SK-N-SH treated with all-trans-retinoic acid at 6 μM for 48 hours (cell line): ENCODE data around the gene RXRG.

Source experiments
- ATAC-seq: fragments of 200-7000 bp; cut with Tn5 transposase; 3 replicates; pipeline ENCODE4 v1.9.1; 2020; ENCODE audit warnings: mild to moderate bottlenecking, moderate library complexity
- BACH2 ChIP-seq: fragments of 250-450 bp; sonication (Bioruptor Pico); IDR thresholded peaks from 2 replicates; pipeline ENCODE4 v1.9.0; 2021; ENCODE audit warnings: mild to moderate bottlenecking, borderline replicate concordance
- CREB5 ChIP-seq: fragments of 250-450 bp; sonication (Bioruptor Pico); IDR thresholded peaks from 2 replicates; pipeline ENCODE4 v1.5.1; 2020; ENCODE audit warnings: low read depth, mild to moderate bottlenecking, moderate library complexity
- CSDC2 ChIP-seq: fragments of 250-450 bp; sonication (Bioruptor Pico); IDR thresholded peaks from 2 replicates; pipeline ENCODE4 v1.5.0; 2020; ENCODE audit warnings: mild to moderate bottlenecking, moderate library complexity
- CSRNP3 ChIP-seq: fragments of 250-450 bp; sonication (Bioruptor Pico); IDR thresholded peaks from 2 replicates; pipeline ENCODE4 v1.5.1; 2021; ENCODE audit warnings: mild to moderate bottlenecking, moderate library complexity
- ESRRG ChIP-seq: fragments of 250-450 bp; sonication (Bioruptor Pico); IDR thresholded peaks from 2 replicates; pipeline ENCODE4 v1.6.1; 2021; ENCODE audit warnings: mild to moderate bottlenecking
- GLIS3 ChIP-seq: fragments of 250-450 bp; sonication (Bioruptor Pico); IDR thresholded peaks from 2 replicates; pipeline ENCODE4 v1.5.0; 2020; ENCODE audit warnings: mild to moderate bottlenecking, moderate library complexity
- ISL1 ChIP-seq: fragments of 250-450 bp; sonication (Bioruptor Pico); IDR thresholded peaks from 2 replicates; pipeline ENCODE4 v2.1.2; 2022; ENCODE audit warnings: mild to moderate bottlenecking, moderate library complexity
- OSR1 ChIP-seq: fragments of 250-450 bp; sonication (Bioruptor Pico); IDR thresholded peaks from 2 replicates; pipeline ENCODE4 v1.8.0; 2022; ENCODE audit warnings: moderate library complexity, mild to moderate bottlenecking, inconsistent platforms
- PATZ1 ChIP-seq: fragments of 250-450 bp; sonication (Bioruptor Pico); IDR thresholded peaks from 2 replicates; pipeline ENCODE4 v1.8.0; 2020; ENCODE audit warnings: mild to moderate bottlenecking, moderate library complexity, borderline replicate concordance
- PPARA ChIP-seq: fragments of 250-450 bp; sonication (Bioruptor Pico); IDR thresholded peaks from 2 replicates; pipeline ENCODE4 v1.5.0; 2020; ENCODE audit warnings: mild to moderate bottlenecking, borderline replicate concordance
- RARB ChIP-seq: fragments of 250-450 bp; sonication (Bioruptor Pico); IDR thresholded peaks from 2 replicates; pipeline ENCODE4 v1.8.0; 2021; ENCODE audit warnings: mild to moderate bottlenecking, moderate library complexity
- SNAI2 ChIP-seq: fragments of 250-450 bp; sonication (Bioruptor Pico); IDR thresholded peaks from 2 replicates; pipeline ENCODE4 v1.5.0; 2020; ENCODE audit warnings: mild to moderate bottlenecking, moderate library complexity
- TSHZ2 ChIP-seq: fragments of 250-450 bp; sonication (Bioruptor Pico); IDR thresholded peaks from 2 replicates; pipeline ENCODE4 v1.5.0; 2020; ENCODE audit warnings: mild to moderate bottlenecking, moderate library complexity
- ZC3H10 ChIP-seq: fragments of 250-450 bp; sonication (Bioruptor Pico); IDR thresholded peaks from 2 replicates; pipeline ENCODE4 v1.5.1; 2021; ENCODE audit warnings: mild to moderate bottlenecking, moderate library complexity
- ZFP3 ChIP-seq: fragments of 250-450 bp; sonication (Bioruptor Pico); IDR thresholded peaks from 2 replicates; pipeline ENCODE4 v1.5.0; 2020; ENCODE audit warnings: mild to moderate bottlenecking, moderate library complexity
- ZFP30 ChIP-seq: fragments of 450-650 bp; formaldehyde crosslinking; IDR thresholded peaks from 2 replicates; pipeline ENCODE4 v1.5.0; 2022; ENCODE audit warnings: mild to moderate bottlenecking, moderate library complexity
- ZNF565 ChIP-seq: fragments of 450-650 bp; formaldehyde crosslinking; conservative IDR thresholded peaks from 2 replicates; pipeline ENCODE4 v1.5.0; 2020; ENCODE audit warnings: low read depth, mild to moderate bottlenecking, moderate library complexity
- ZNF70 ChIP-seq: fragments of 450-650 bp; formaldehyde crosslinking; IDR thresholded peaks from 2 replicates; pipeline ENCODE4 v1.5.0; 2020; ENCODE audit warnings: mild to moderate bottlenecking, moderate library complexity

RXRG gene

GRCh38 chr1:165444897-165445370, at the start of gene RXRG:
Gene RXRG, minus strand, starts transcription at chr1:165445126. Its CDS starts 233 bp downstream, at chr1:165444893.
- TF ChIP-seq PATZ1 (CRISPR knock-in tag) (no peak), ESRRG (no peak), OSR1 (CRISPR knock-in tag) (no peak), GLIS3 (no peak), TSHZ2 (CRISPR knock-in tag) (no peak), ZFP30 (CRISPR knock-in tag) (no peak), ZC3H10 (CRISPR knock-in tag) (no peak), ZNF70 (CRISPR knock-in tag) (no peak), ZNF565 (CRISPR knock-in tag) (no peak), CSRNP3 (CRISPR knock-in tag) (no peak), BACH2 (no peak), CSDC2 (CRISPR knock-in tag) (no peak)
- ATAC-seq, result peak; percentile 80

- TF ChIP-seq PATZ1 (CRISPR knock-in tag), result no peak
- no peak for TF ChIP-seq ZNF565 (CRISPR knock-in tag)
- TF ChIP-seq ZC3H10 (CRISPR knock-in tag), result no peak
- no peak for TF ChIP-seq ZFP3
- no peak for TF ChIP-seq OSR1 (CRISPR knock-in tag)
- no peak for TF ChIP-seq ISL1 (CRISPR knock-in tag)
- no peak for TF ChIP-seq TSHZ2 (CRISPR knock-in tag)
- no peak for TF ChIP-seq PPARA (CRISPR knock-in tag)
- no peak for TF ChIP-seq GLIS3
- no peak for TF ChIP-seq RARB (CRISPR knock-in tag)
- TF ChIP-seq SNAI2 (CRISPR knock-in tag), result no peak
- no peak for TF ChIP-seq CREB5 (CRISPR knock-in tag)
- ATAC-seq, result no peak
These were observed 48.0 kb upstream of the RXRG start for GRCh38 chr1:165492845-165493373.
